HEK293 (cell line): Measurements from ENCODE around the gene UBE2Q2.

Experiments
- CTCF ChIA-PET: fragments of 350-600 bp; formaldehyde crosslinking; extraction: SDS; loops from one replicate; lab custom pipeline; 2021; ENCODE audit warnings: antibody characterized with exemption; lab: Yijun Ruan, JAX
- POLR2A ChIA-PET: fragments of 300-600 bp; formaldehyde crosslinking; extraction: SDS; loops from one replicate; lab custom pipeline; 2020; ENCODE audit warnings: antibody characterized with exemption, inconsistent platforms; lab: Yijun Ruan, JAX
- H3K27ac ChIP-seq: fragments of 200-500 bp; sonication (Bioruptor generic); 2 replicates; pipeline ENCODE4 v1.5.1; 2014; ENCODE audit warnings: low read depth, low read length, control low read depth, inconsistent platforms; ENCODE audit errors: extremely low read depth
- H3K36me3 ChIP-seq, 2 experiments: fragments of 200-500 bp in 1 of 2; sonication (Bioruptor generic) in 1 of 2; 1 replicate in 1 of 2; 2 replicates in 1 of 2; pipeline ENCODE4 v1.5.1; 2014 to 2017; ENCODE audit warnings: inconsistent platforms in 2 of 2, low read length in 2 of 2; ENCODE audit not compliant: control insufficient read depth in 2 of 2, insufficient read depth in 1 of 2
- H3K4me1 ChIP-seq: fragments of 200-500 bp; sonication (Bioruptor generic); 2 replicates; pipeline ENCODE4 v1.5.1; 2014; ENCODE audit warnings: mild to moderate bottlenecking, low read length, inconsistent platforms; ENCODE audit not compliant: control insufficient read depth, insufficient read depth
- H3K4me3 ChIP-seq: 2 replicates; pipeline ENCODE4 v1.5.1; 2011; ENCODE audit warnings: low read depth, mild to moderate bottlenecking, control low read depth, low read length, moderate library complexity
- H3K9me3 ChIP-seq: fragments of 200-500 bp; sonication (Bioruptor generic); 2 replicates; pipeline ENCODE4 v1.5.1; 2014; ENCODE audit warnings: low read depth, low read length, inconsistent platforms; ENCODE audit not compliant: control insufficient read depth, insufficient read depth
- AEBP2 ChIP-seq: fragments of 450-650 bp; formaldehyde crosslinking; IDR thresholded peaks from 2 replicates; pipeline ENCODE4 v1.5.1; 2016; ENCODE audit warnings: missing biosample characterization, missing genetic modification characterization, borderline replicate concordance
- KLF10 ChIP-seq: fragments of 450-650 bp; IDR thresholded peaks from 2 replicates; pipeline ENCODE4 v1.5.1; 2018; ENCODE audit warnings: missing biosample characterization, mild to moderate bottlenecking, missing genetic modification characterization
- OSR2 ChIP-seq: fragments of 450-650 bp; formaldehyde crosslinking; IDR thresholded peaks from 2 replicates; pipeline ENCODE4 v1.5.1; 2016; ENCODE audit warnings: missing biosample characterization, missing genetic modification characterization
- ZBTB17 ChIP-seq: fragments of 450-650 bp; formaldehyde crosslinking; IDR thresholded peaks from 2 replicates; pipeline ENCODE4 v1.5.1; 2016; ENCODE audit warnings: missing biosample characterization, missing genetic modification characterization
- ZBTB49 ChIP-seq: fragments of 450-650 bp; formaldehyde crosslinking; IDR thresholded peaks from 2 replicates; pipeline ENCODE4 v1.5.1; 2016; ENCODE audit warnings: missing biosample characterization, missing genetic modification characterization, low read depth
- ZFP3 ChIP-seq: fragments of 450-650 bp; formaldehyde crosslinking; IDR thresholded peaks from 2 replicates; pipeline ENCODE4 v1.5.1; 2016; ENCODE audit warnings: low read depth, missing biosample characterization, missing genetic modification characterization
- ZNF10 ChIP-seq: fragments of 450-650 bp; formaldehyde crosslinking; IDR thresholded peaks from 2 replicates; pipeline ENCODE4 v1.5.1; 2017; ENCODE audit warnings: missing biosample characterization, missing genetic modification characterization
- ZNF132 ChIP-seq: fragments of 450-650 bp; formaldehyde crosslinking; IDR thresholded peaks from 2 replicates; pipeline ENCODE4 v1.5.1; 2017; ENCODE audit warnings: missing biosample characterization, missing genetic modification characterization, borderline replicate concordance
- ZNF24 ChIP-seq: fragments of 450-650 bp; formaldehyde crosslinking; IDR thresholded peaks from 2 replicates; pipeline ENCODE4 v1.5.1; 2016; ENCODE audit warnings: missing biosample characterization, missing genetic modification characterization
- ZNF311 ChIP-seq: fragments of 450-650 bp; formaldehyde crosslinking; IDR thresholded peaks from 2 replicates; pipeline ENCODE4 v1.5.1; 2017; ENCODE audit warnings: missing biosample characterization, missing genetic modification characterization, borderline replicate concordance
- ZNF341 ChIP-seq: fragments of 450-650 bp; formaldehyde crosslinking; IDR thresholded peaks from 2 replicates; pipeline ENCODE4; 2016; ENCODE audit warnings: low read depth, missing biosample characterization, missing genetic modification characterization
- ZNF423 ChIP-seq: fragments of 450-650 bp; formaldehyde crosslinking; IDR thresholded peaks from 2 replicates; pipeline ENCODE4 v1.5.1; 2016; ENCODE audit warnings: missing biosample characterization, missing genetic modification characterization
- ZNF585B ChIP-seq: fragments of 450-650 bp; formaldehyde crosslinking; IDR thresholded peaks from 2 replicates; pipeline ENCODE4 v1.5.1; 2016; ENCODE audit warnings: missing biosample characterization, missing genetic modification characterization
- ZNF747 ChIP-seq: fragments of 450-650 bp; formaldehyde crosslinking; IDR thresholded peaks from 2 replicates; pipeline ENCODE4 v1.5.1; 2016; ENCODE audit warnings: missing biosample characterization, missing genetic modification characterization
- ZNF785 ChIP-seq: fragments of 450-650 bp; formaldehyde crosslinking; IDR thresholded peaks from 2 replicates; pipeline ENCODE4 v1.5.1; 2016; ENCODE audit warnings: missing biosample characterization, missing genetic modification characterization
- ZNF843 ChIP-seq: fragments of 450-650 bp; formaldehyde crosslinking; IDR thresholded peaks from 2 replicates; pipeline ENCODE4 v1.5.1; 2016; ENCODE audit warnings: missing biosample characterization, missing genetic modification characterization
- TF ChIP-seq, protein P1 (sequence below): fragments of 450-650 bp; formaldehyde crosslinking; IDR thresholded peaks from 2 replicates; pipeline ENCODE4 v1.5.0; 2017; ENCODE audit warnings: missing biosample characterization, missing genetic modification characterization, borderline replicate concordance

The UBE2Q2 gene

GRCh38 chr15:75827691-75828090 lies 15.6 kb upstream of the UBE2Q2 start:
- Histone ChIP-seq H3K4me3 (no peak overlapping the region), H3K9me3 (no peaks in the 10 kb centered on the region), H3K36me3 (no peaks in the 10 kb centered on the region), H3K27ac (no peak overlapping the region), H3K4me1 (no peaks in the 10 kb centered on the region)
- TF ChIP-seq ZNF132 (tag by site-specific recombination) (no peak), ZNF747 (tag by site-specific recombination) (no peak), ZBTB17 (tag by site-specific recombination) (no peak)
- CTCF ChIA-PET: interaction anchor here (0.8 kb wide), 1 partner anchor 312 kb away, joined by 3 read pairs; no protein-coding TSS in a partner anchor
- POLR2A ChIA-PET: interaction anchor here (2.2 kb wide), 1 partner anchor 15 kb away, joined by 5 read pairs; no protein-coding TSS in a partner anchor

GRCh38 chr15:75828429-75828828 lies 14.8 kb upstream of the UBE2Q2 start:
- Histone ChIP-seq H3K9me3 (no peaks in the 10 kb centered on the region), H3K27ac (no peak overlapping the region), H3K4me3 (no peak overlapping the region), H3K36me3 (no peaks in the 10 kb centered on the region), H3K4me1 (no peaks in the 10 kb centered on the region)
- TF ChIP-seq, protein P1, sequence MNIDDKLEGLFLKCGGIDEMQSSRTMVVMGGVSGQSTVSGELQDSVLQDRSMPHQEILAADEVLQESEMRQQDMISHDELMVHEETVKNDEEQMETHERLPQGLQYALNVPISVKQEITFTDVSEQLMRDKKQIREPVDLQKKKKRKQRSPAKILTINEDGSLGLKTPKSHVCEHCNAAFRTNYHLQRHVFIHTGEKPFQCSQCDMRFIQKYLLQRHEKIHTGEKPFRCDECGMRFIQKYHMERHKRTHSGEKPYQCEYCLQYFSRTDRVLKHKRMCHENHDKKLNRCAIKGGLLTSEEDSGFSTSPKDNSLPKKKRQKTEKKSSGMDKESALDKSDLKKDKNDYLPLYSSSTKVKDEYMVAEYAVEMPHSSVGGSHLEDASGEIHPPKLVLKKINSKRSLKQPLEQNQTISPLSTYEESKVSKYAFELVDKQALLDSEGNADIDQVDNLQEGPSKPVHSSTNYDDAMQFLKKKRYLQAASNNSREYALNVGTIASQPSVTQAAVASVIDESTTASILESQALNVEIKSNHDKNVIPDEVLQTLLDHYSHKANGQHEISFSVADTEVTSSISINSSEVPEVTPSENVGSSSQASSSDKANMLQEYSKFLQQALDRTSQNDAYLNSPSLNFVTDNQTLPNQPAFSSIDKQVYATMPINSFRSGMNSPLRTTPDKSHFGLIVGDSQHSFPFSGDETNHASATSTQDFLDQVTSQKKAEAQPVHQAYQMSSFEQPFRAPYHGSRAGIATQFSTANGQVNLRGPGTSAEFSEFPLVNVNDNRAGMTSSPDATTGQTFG: no peak
- TF ChIP-seq ZNF585B (tag by site-specific recombination): no peak
- TF ChIP-seq AEBP2 (tag by site-specific recombination): no peak
- no peak for TF ChIP-seq ZNF311 (tag by site-specific recombination)
- TF ChIP-seq ZFP3 (tag by site-specific recombination): no peak
- TF ChIP-seq KLF10 (tag by site-specific recombination): no peak
- no peak for TF ChIP-seq ZNF10 (tag by site-specific recombination)
- no peak for TF ChIP-seq ZNF341 (tag by site-specific recombination)
- TF ChIP-seq ZNF24: no peak
- TF ChIP-seq ZBTB49 (tag by site-specific recombination): no peak
- ChIA-PET POLR2A (no interaction called here), CTCF (interaction anchor here (0.7 kb wide), 1 partner anchor 230 kb away, joined by 4 read pairs; no protein-coding TSS in a partner anchor)

- POLR2A ChIA-PET: interaction anchor here (0.7 to 1.7 kb wide), 3 partner anchors 10 to 107 kb away, joined by 3 to 5 read pairs (median 4); no protein-coding TSS in a partner anchor
Observed at GRCh38 chr15:75830910-75831805, 12.1 kb upstream of the UBE2Q2 start.

More at GRCh38 chr15:75830910-75831805, 12.1 kb upstream of the UBE2Q2 start:
- TF ChIP-seq OSR2 (tag by site-specific recombination) (no peak), ZNF843 (no peak), ZNF423 (tag by site-specific recombination) (no peak), ZNF785 (tag by site-specific recombination) (no peak)
- TF ChIP-seq, all 188 proteins: peak for 0
- Histone ChIP-seq H3K27ac (no peak overlapping the region), H3K4me1 (no peaks in the 10 kb centered on the region), H3K36me3 (no peaks in the 10 kb centered on the region), H3K4me3 (no peak overlapping the region), H3K9me3 (no peaks in the 10 kb centered on the region)
- CTCF ChIA-PET: interaction anchor here (0.6 to 1.4 kb wide), 6 partner anchors 9 to 316 kb away, joined by 3 to 5 read pairs (median 4); no protein-coding TSS in a partner anchor
